ENCODE results near the gene ZDHHC11B.
"Not testable (repeated sequence)": the region's sequence is repeated elsewhere in the genome, so short reads cannot be mapped to it uniquely, and the experiment has no call there.

DNA sequence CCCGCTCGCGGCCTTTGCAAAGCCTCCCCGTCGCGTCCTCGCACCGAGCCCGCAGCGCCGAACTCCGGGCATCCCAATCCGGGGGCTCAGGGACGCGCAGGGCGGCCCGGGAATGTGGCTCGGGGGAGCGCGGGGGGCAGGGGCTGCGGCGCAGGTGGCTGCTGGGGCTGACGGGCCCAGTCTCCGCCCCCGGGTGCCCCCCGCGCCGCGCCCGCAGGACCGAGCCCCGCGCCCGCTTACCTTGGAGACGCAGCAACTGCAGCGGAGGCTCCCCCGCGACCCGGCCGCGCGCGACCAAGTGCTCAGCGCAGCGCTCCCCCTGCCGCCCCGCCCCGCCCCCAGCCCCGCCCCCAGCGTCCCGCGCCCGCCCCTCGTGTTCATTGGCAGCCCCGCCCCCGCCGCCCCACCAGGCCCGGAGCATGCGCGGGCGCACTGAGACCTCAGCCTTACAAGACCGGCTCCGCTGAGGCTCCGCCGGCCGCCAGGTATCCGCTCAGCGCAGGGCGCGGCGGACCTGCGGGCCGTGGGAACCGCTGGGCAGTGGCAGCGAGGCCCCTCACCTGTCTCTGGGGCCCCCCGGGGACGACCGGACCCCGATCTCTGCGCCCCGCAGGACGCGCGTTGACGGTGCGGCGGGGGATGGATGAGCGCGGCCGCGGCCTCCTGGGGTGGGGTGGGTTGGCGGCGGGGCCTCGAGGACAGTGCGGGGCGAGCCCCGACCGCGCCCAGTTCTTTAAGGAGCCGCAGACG, at the start of gene ZDHHC11B:
- TF ChIP-seq, protein P1, sequence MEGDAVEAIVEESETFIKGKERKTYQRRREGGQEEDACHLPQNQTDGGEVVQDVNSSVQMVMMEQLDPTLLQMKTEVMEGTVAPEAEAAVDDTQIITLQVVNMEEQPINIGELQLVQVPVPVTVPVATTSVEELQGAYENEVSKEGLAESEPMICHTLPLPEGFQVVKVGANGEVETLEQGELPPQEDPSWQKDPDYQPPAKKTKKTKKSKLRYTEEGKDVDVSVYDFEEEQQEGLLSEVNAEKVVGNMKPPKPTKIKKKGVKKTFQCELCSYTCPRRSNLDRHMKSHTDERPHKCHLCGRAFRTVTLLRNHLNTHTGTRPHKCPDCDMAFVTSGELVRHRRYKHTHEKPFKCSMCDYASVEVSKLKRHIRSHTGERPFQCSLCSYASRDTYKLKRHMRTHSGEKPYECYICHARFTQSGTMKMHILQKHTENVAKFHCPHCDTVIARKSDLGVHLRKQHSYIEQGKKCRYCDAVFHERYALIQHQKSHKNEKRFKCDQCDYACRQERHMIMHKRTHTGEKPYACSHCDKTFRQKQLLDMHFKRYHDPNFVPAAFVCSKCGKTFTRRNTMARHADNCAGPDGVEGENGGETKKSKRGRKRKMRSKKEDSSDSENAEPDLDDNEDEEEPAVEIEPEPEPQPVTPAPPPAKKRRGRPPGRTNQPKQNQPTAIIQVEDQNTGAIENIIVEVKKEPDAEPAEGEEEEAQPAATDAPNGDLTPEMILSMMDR (IDR thresholded peaks at IDR 0.05; ENCODE audit: poor library complexity, severe bottlenecking), result not testable (repeated sequence)
- not testable (repeated sequence) for TF ChIP-seq EP300 (conservative IDR thresholded peaks at IDR 0.05; ENCODE audit: poor library complexity, severe bottlenecking); SMC3 (conservative IDR thresholded peaks at IDR 0.05; ENCODE audit: poor library complexity); EZH2 (IDR thresholded peaks at IDR 0.05; ENCODE audit: borderline replicate concordance, insufficient read depth, low read length, poor library complexity, severe bottlenecking)
- TF ChIP-seq POLR2AphosphoS5 (IDR thresholded peaks at IDR 0.05) (peak; percentile 94), TAF1 (IDR thresholded peaks at IDR 0.05; ENCODE audit: low read depth) (peak; percentile 65), RAD21 (conservative IDR thresholded peaks at IDR 0.05) (peak; percentile 45)
